B cell (primary cell): ENCODE data around the gene JPT1. TPM values are rescaled to one million over a fixed set of nuclear protein-coding genes. Genes with fewer than 3 reads are reported as not detected.

ENCODE experiments used
- ATAC-seq: fragments of 200-7000 bp; cut with Tn5 transposase; one replicate; pipeline ENCODE4 v1.10.0; 2021; ENCODE audit warnings: low read depth, mild to moderate bottlenecking, moderate number of reproducible peaks, moderate library complexity
- CTCF ChIA-PET: fragments of 350-600 bp; sonication (Branson Sonifier 250); formaldehyde crosslinking; loops from one replicate; lab custom pipeline; 2021; ENCODE audit warnings: antibody characterized with exemption, inconsistent platforms; lab: Charles Lee
- POLR2A ChIA-PET: fragments of 350-600 bp; sonication (Branson Sonifier 250); formaldehyde crosslinking; loops from one replicate; lab custom pipeline; 2021; ENCODE audit warnings: antibody characterized with exemption; lab: Charles Lee
- DNase-seq: peaks from one replicate; pipeline ENCODE4 v3.0.0; 2013
- H2AFZ ChIP-seq: 2 replicates; pipeline ENCODE4 v1.6.1; 2012; ENCODE audit warnings: mild to moderate bottlenecking, low read depth, low read length; ENCODE audit not compliant: insufficient read depth, poor library complexity, severe bottlenecking
- H3K27ac ChIP-seq, 2 donors: 1 replicate in 1 of 2; 2 replicates in 1 of 2; pipeline ENCODE4 v1.5.1; 2012 to 2013; ENCODE audit warnings: low read length in 2 of 2, mild to moderate bottlenecking in 2 of 2, moderate library complexity in 1 of 2
- H3K27me3 ChIP-seq, 4 experiments: fragments of 200-600 bp in 1 of 4; sonication (generic) in 1 of 4; replicated peaks in 1 of 4; 1 replicate in 2 of 4; 2 replicates in 2 of 4; pipeline versions ENCODE4 v1.6.1 to v1.7.0; 2013 to 2016; ENCODE audit warnings: low read length in 3 of 4, mild to moderate bottlenecking in 2 of 4, mixed read lengths in 1 of 4, moderate library complexity in 1 of 4; ENCODE audit not compliant: insufficient read depth in 4 of 4, control insufficient read depth in 3 of 4; ENCODE audit errors: control extremely low read depth in 1 of 4
- H3K36me3 ChIP-seq, 2 experiments: replicated peaks in 1 of 2; 1 replicate in 1 of 2; 2 replicates in 1 of 2; pipeline versions ENCODE4 v1.6.1 to v1.7.1; 2013; ENCODE audit warnings: low read length in 1 of 2; ENCODE audit not compliant: insufficient read depth in 2 of 2, control insufficient read depth in 1 of 2; ENCODE audit errors: control extremely low read depth in 1 of 2, extremely low read depth in 1 of 2
- H3K4me1 ChIP-seq, 2 donors: fragments of 200-600 bp in 1 of 2; sonication (generic) in 1 of 2; 1 replicate in 1 of 2; 2 replicates in 1 of 2; pipeline versions ENCODE4 v1.5.1 to v1.6.1; 2013 to 2017; ENCODE audit warnings: low read length in 2 of 2; ENCODE audit not compliant: control insufficient read depth in 2 of 2, insufficient read depth in 2 of 2
- H3K4me2 ChIP-seq: replicated peaks from 2 replicates; pipeline ENCODE3; 2012; ENCODE audit warnings: mild to moderate bottlenecking, low read depth, low read length; ENCODE audit not compliant: poor library complexity, severe bottlenecking
- H3K4me3 ChIP-seq, 5 experiments: fragments of 200-600 bp in 1 of 5; sonication (generic) in 1 of 5; 1 replicate in 3 of 5; 2 replicates in 2 of 5; pipeline versions ENCODE4 v1.5.1 to v1.7.0; 2011 to 2016; ENCODE audit warnings: low read length in 4 of 5, mild to moderate bottlenecking in 4 of 5, low read depth in 2 of 5, control low read depth in 1 of 5, moderate library complexity in 1 of 5; ENCODE audit not compliant: insufficient read depth in 1 of 5; ENCODE audit errors: control extremely low read depth in 1 of 5, extremely low read depth in 1 of 5
- H3K79me2 ChIP-seq: fragments of 200-600 bp; sonication (generic); one replicate; pipeline ENCODE4 v1.6.0; 2016; ENCODE audit warnings: low read length; ENCODE audit not compliant: control insufficient read depth, insufficient read depth
- H3K9ac ChIP-seq: fragments of 200-600 bp; sonication (generic); 2 replicates; pipeline ENCODE4 v1.6.1; 2017; ENCODE audit warnings: mild to moderate bottlenecking, low read length, moderate library complexity
- H3K9me3 ChIP-seq, 3 donors: one replicate each; pipeline versions ENCODE4 v1.6.1 to v1.7.1; 2013; ENCODE audit warnings: low read length in 2 of 3; ENCODE audit not compliant: control insufficient read depth in 2 of 3, insufficient read depth in 1 of 3; ENCODE audit errors: control extremely low read depth in 1 of 3
- H4K20me1 ChIP-seq: 2 replicates; pipeline ENCODE4 v1.6.0; 2012; ENCODE audit warnings: mild to moderate bottlenecking, low read length; ENCODE audit not compliant: insufficient read depth, control insufficient read depth, poor library complexity, severe bottlenecking
- H3K27ac Mint-ChIP-seq: one replicate; pipeline ENCODE4 v1.8.0; 2021; ENCODE audit warnings: mixed read lengths
- H3K27me3 Mint-ChIP-seq: one replicate; pipeline ENCODE4 v1.8.0; 2021; ENCODE audit warnings: mixed read lengths
- H3K4me1 Mint-ChIP-seq: one replicate; pipeline ENCODE4 v1.8.0; 2021; ENCODE audit warnings: mixed read lengths
- H3K4me3 Mint-ChIP-seq: one replicate; pipeline ENCODE4 v1.8.0; 2021; ENCODE audit warnings: mixed read lengths
- H3K9me3 Mint-ChIP-seq: one replicate; pipeline ENCODE4 v1.8.0; 2022; ENCODE audit warnings: mixed read lengths; ENCODE audit not compliant: insufficient read depth
- EZH2 ChIP-seq: IDR thresholded peaks from 2 replicates; pipeline ENCODE4 v1.6.1; 2012; ENCODE audit warnings: borderline replicate concordance, low read depth, mild to moderate bottlenecking, moderate library complexity, low read length; ENCODE audit not compliant: insufficient read depth, poor library complexity, severe bottlenecking
- WGBS: methylation state at CpG from one replicate; pipeline ENCODE4 v1.1.5; 2013; ENCODE audit warnings: missing lambda C conversion rate; ENCODE audit not compliant: insufficient coverage; 5-methylcytosine and 5-hydroxymethylcytosine counted together
- intact Hi-C: fragments of 100-400 bp; cut with micrococcal nuclease; formaldehyde crosslinking; loops from one replicate; pipeline ENCODE4 v1.10.0; 2022
- polyA plus RNA-seq: library from polyadenylated mRNA; depleted of rRNA; stranded (reverse); fragments of >200 nt; gene quantifications from 2 replicates; pipeline ENCODE4 v1.2.3, GENCODE V29; 2012
- total RNA-seq, 2 donors: library from RNA; stranded (reverse); fragments of 120-200 nt in 1 of 2; gene quantifications; 1 replicate in 1 of 2; 2 replicates in 1 of 2; pipeline versions ENCODE4 v1.2.3 to v1.2.4, GENCODE V29; 2013 to 2022
- TF ChIP-seq, protein P1 (sequence below): fragments of 200-600 bp; IDR thresholded peaks from one replicate; pipeline ENCODE4 v1.8.0; 2022; ENCODE audit warnings: antibody characterized with exemption, mild to moderate bottlenecking

JPT1 gene
- total and polyA plus RNA-seq, 2 donors (not counting 1 experiment from before 2014, with no cell fraction given): 34.8 to 37.6 TPM

DNA sequence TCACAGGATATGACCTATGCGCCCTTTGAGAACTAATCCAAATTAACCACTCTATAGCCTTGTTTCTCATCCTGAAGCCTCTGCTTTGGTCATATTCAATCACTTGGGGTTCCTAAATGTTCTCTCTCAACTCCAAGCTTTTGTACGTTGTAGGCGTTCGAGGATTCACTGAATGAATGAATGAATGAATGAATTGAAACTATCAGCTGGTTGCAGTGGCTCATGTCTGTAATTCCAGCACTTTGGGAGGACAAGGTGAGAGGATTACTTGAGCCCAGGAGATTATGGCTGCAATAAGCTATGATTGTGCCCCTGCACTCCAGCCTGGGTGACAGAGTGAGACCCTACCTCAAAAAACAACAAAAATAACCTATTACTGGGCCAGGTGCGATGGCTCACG is 34.3 kb upstream of the JPT1 start:
- Mint-ChIP-seq H3K27ac (no peak overlapping the region), H3K4me3 (no peak overlapping the region), H3K4me1 (peaks cover 9% of the 10 kb centered on the region), H3K9me3 (no peaks in the 10 kb centered on the region), H3K27me3 (no peaks in the 10 kb centered on the region)
- H2AFZ ChIP-seq: no peak overlapping the region
- ChIA-PET POLR2A (interaction anchor here (1.4 kb wide), 1 partner anchor 12 kb away, joined by 3 read pairs; no protein-coding TSS in a partner anchor), CTCF (interaction anchor here (0.7 to 2.3 kb wide), 4 partner anchors 12 to 83 kb away, joined by 3 to 7 read pairs (median 4); partner anchors contain the start of gene MIF4GD)
- no peaks in the 10 kb centered on the region for H3K36me3 ChIP-seq
- no peak overlapping the region for H3K4me2 ChIP-seq
- no peaks in the 10 kb centered on the region for H3K27me3 ChIP-seq
- no peak overlapping the region for H3K4me3 ChIP-seq
- no peak for ATAC-seq
- TF ChIP-seq, protein P1, sequence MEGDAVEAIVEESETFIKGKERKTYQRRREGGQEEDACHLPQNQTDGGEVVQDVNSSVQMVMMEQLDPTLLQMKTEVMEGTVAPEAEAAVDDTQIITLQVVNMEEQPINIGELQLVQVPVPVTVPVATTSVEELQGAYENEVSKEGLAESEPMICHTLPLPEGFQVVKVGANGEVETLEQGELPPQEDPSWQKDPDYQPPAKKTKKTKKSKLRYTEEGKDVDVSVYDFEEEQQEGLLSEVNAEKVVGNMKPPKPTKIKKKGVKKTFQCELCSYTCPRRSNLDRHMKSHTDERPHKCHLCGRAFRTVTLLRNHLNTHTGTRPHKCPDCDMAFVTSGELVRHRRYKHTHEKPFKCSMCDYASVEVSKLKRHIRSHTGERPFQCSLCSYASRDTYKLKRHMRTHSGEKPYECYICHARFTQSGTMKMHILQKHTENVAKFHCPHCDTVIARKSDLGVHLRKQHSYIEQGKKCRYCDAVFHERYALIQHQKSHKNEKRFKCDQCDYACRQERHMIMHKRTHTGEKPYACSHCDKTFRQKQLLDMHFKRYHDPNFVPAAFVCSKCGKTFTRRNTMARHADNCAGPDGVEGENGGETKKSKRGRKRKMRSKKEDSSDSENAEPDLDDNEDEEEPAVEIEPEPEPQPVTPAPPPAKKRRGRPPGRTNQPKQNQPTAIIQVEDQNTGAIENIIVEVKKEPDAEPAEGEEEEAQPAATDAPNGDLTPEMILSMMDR: no peak
- no peak for TF ChIP-seq EZH2
- no peaks in the 10 kb centered on the region for H3K79me2 ChIP-seq
- no peak overlapping the region for H3K9ac ChIP-seq
- intact Hi-C loops: no loop called here
- H3K27ac ChIP-seq: no peak overlapping the region
- no peak for DNase-seq
- WGBS: 100% methylated on average over 3 of the region's 6 CpGs
- no peaks in the 10 kb centered on the region for H3K9me3 ChIP-seq
- H3K4me1 ChIP-seq: peaks cover 2 to 6% of the 10 kb centered on the region in 2 donors
- H4K20me1 ChIP-seq: no peaks in the 10 kb centered on the region

DNA sequence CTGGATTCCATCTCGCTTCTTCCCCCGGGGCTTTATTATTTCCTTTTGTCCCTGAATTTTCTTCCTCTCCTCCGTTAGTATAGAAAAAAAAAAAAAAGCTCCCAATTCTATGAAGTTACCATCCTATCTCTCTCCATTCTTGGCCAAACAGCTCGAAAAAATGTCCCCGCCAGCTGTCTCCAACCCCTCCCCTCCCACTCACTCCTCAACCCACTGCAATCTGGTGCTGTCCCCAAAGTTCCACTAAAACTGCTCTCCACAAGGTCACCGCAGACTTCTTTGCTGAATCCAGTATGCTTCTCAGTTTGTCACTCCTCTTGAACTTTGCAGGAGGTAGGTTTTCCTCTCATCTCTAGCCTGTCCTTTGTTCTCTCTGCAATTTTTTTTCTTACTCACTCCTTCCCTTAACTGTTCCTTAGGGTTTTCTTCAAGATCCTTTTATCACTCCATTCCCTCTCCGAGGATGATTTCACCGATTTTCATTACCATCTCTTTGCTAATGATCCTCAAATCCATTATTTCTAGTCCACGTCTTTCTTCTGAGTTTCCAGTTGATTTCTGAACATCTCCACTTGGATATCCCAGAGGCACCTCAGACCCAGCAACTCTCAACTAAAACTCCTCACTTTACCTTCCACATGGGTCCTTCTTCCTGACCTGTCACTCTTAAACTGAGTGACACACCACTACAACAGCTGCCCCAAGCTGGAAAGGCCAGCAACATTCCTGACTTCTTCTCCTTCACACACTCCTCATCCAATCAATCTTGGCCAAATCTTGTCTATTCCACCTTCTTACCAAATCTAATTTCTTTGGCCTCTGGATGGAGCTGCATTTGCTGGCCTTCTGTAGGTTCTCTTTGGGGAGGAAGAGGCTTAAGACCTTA is 29.9 kb upstream of the JPT1 start:
- Mint-ChIP-seq H3K27ac (peak overlapping the region; percentile 99), H3K27me3 (no peaks in the 10 kb centered on the region), H3K9me3 (no peaks in the 10 kb centered on the region), H3K4me1 (peaks cover 26% of the 10 kb centered on the region), H3K4me3 (peak overlapping the region; percentile 90)
- no peak overlapping the region for H3K9ac ChIP-seq
- H3K27ac ChIP-seq: peak overlapping the region; percentile 94 to 96
- intact Hi-C loops: loop anchor here (1.0 to 5.0 kb wide), 7 partner anchors 17 to 1083 kb away; partner anchors contain the start of genes ATP5PD, GGA3, KCTD2 and MIF4GD
- no peaks in the 10 kb centered on the region for H3K9me3 ChIP-seq
- H3K36me3 ChIP-seq: peaks cover 0 to 9% of the 10 kb centered on the region in 2 experiments
- H3K4me3 ChIP-seq: no peak overlapping the region
- H3K4me2 ChIP-seq: no peak overlapping the region
- H3K4me1 ChIP-seq: peaks cover 15 to 21% of the 10 kb centered on the region in 2 donors
- TF ChIP-seq EZH2: no peak
- TF ChIP-seq, protein P1: no peak
- WGBS: 96% methylated on average over 6 of the region's 9 CpGs
- H3K79me2 ChIP-seq: peaks cover 28% of the 10 kb centered on the region
- POLR2A ChIA-PET: interaction anchor here (0.6 to 0.7 kb wide), 2 partner anchors 70 to 73 kb away, joined by 3 to 4 read pairs; no protein-coding TSS in a partner anchor
- H2AFZ ChIP-seq: peak overlapping the region; percentile 13
- H3K27me3 ChIP-seq: no peaks in the 10 kb centered on the region
- DNase-seq (no peak), ATAC-seq (no peak)
- CTCF ChIA-PET: interaction anchor here (0.6 to 3.4 kb wide), 6 partner anchors 12 to 70 kb away, joined by 3 to 19 read pairs (median 6); no protein-coding TSS in a partner anchor
- H4K20me1 ChIP-seq: peaks cover 9% of the 10 kb centered on the region
